Measurements from ENCODE around the gene NR1H3. TPM values are rescaled to one million over a fixed set of nuclear protein-coding genes. Genes with fewer than 3 reads are reported as not detected.
A peak's percentile ranks its signal among the peaks of the same experiment; 100 is the strongest.

Gene NR1H3
- total RNA-seq, 1 experiment from 2014 or later, result 25.4 TPM

GRCh38 chr11:47234669-47235100 lies 23.1 kb upstream of the NR1H3 start:
- DNase-seq, result no peak

DNA sequence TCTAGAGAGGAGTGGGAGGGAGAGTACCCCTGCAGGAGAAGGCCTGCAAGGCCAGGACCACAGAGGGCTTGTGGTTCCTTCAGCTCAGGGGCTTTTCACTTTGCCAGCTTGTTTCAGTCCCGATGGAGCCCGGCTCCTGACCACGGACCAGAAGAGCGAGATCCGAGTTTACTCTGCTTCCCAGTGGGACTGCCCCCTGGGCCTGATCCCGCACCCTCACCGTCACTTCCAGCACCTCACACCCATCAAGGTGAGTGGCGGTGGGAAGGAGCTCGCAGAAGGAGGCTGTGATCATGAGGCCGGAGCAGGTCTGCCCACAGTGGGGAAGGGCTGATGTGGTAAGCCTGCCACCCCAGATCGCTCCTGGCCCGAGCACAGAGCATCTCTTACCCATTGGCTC lies 22.6 kb upstream of the NR1H3 start:
- Histone ChIP-seq H3K36me3 (replicated peaks; ENCODE audit: control insufficient read depth, insufficient read depth, low read length) (peaks cover 41% of the 10 kb centered on the region), H3K4me3 (ENCODE audit: insufficient read depth, low read depth, low read length) (no peak overlapping the region), H3K27me3 (ENCODE audit: control insufficient read depth, insufficient read depth, low read length) (no peaks in the 10 kb centered on the region)
- peak; percentile 14 for DNase-seq

More at GRCh38 chr11:47234669-47235100, 23.1 kb upstream of the NR1H3 start:
- H3K4me3 ChIP-seq (ENCODE audit: insufficient read depth, low read depth, low read length), result no peak overlapping the region
- peaks cover 38% of the 10 kb centered on the region for H3K36me3 ChIP-seq (replicated peaks; ENCODE audit: control insufficient read depth, insufficient read depth, low read length)
- no peaks in the 10 kb centered on the region for H3K27me3 ChIP-seq (ENCODE audit: control insufficient read depth, insufficient read depth, low read length)

GRCh38 chr11:47236482-47236881 lies 21.3 kb upstream of the NR1H3 start:
- Histone ChIP-seq H3K27me3 (ENCODE audit: control insufficient read depth, insufficient read depth, low read length) (no peaks in the 10 kb centered on the region), H3K36me3 (replicated peaks; ENCODE audit: control insufficient read depth, insufficient read depth, low read length) (peaks cover 44% of the 10 kb centered on the region), H3K4me3 (ENCODE audit: insufficient read depth, low read depth, low read length) (no peak overlapping the region)
- DNase-seq, result no peak

- H3K36me3 ChIP-seq (replicated peaks; ENCODE audit: control insufficient read depth, insufficient read depth, low read length), result peaks cover 43% of the 10 kb centered on the region
These were observed 17.9 kb upstream of the NR1H3 start for GRCh38 chr11:47239852-47240251.

GRCh38 chr11:47241841-47242301 lies 15.9 kb upstream of the NR1H3 start:
- H3K27me3 ChIP-seq (ENCODE audit: control insufficient read depth, insufficient read depth, low read length), result no peaks in the 10 kb centered on the region
- H3K36me3 ChIP-seq (replicated peaks; ENCODE audit: control insufficient read depth, insufficient read depth, low read length), result peaks cover 38% of the 10 kb centered on the region
- no peak for DNase-seq
- no peak overlapping the region for H3K4me3 ChIP-seq (ENCODE audit: insufficient read depth, low read depth, low read length)

More at GRCh38 chr11:47239852-47240251, 17.9 kb upstream of the NR1H3 start:
- Histone ChIP-seq H3K27me3 (ENCODE audit: control insufficient read depth, insufficient read depth, low read length) (no peaks in the 10 kb centered on the region), H3K4me3 (ENCODE audit: insufficient read depth, low read depth, low read length) (no peak overlapping the region)
- DNase-seq, result peak; percentile 18

GRCh38 chr11:47242596-47243192 lies 15.1 kb upstream of the NR1H3 start:
- peaks cover 38% of the 10 kb centered on the region for H3K36me3 ChIP-seq (replicated peaks; ENCODE audit: control insufficient read depth, insufficient read depth, low read length)
- no peaks in the 10 kb centered on the region for H3K27me3 ChIP-seq (ENCODE audit: control insufficient read depth, insufficient read depth, low read length)
- no peak overlapping the region for H3K4me3 ChIP-seq (ENCODE audit: insufficient read depth, low read depth, low read length)
- DNase-seq, result peak; percentile 22

DNA sequence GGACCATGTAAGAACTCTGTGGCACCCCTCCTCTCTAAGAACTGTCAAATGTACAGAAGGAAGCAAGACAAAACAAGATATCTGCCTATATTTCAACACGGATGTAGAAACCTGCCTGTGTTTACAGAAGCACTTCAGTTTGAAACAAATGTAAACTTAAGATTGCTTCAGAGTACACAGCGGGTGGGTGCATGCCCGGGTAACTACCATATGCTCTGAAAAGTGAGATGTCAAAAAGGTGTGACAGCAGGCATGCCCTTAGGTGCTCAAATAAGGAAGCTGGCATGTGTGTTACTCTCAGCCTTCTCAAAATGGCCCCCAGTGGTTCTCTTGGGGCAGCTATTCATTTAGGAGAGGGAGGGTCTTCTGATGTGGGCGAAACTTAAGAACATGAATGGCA lies 14.3 kb upstream of the NR1H3 start:
- H3K4me3 ChIP-seq (ENCODE audit: insufficient read depth, low read depth, low read length), result no peak overlapping the region
- DNase-seq, result no peak
- peaks cover 34% of the 10 kb centered on the region for H3K36me3 ChIP-seq (replicated peaks; ENCODE audit: control insufficient read depth, insufficient read depth, low read length)
- H3K27me3 ChIP-seq (ENCODE audit: control insufficient read depth, insufficient read depth, low read length), result no peaks in the 10 kb centered on the region

DNA sequence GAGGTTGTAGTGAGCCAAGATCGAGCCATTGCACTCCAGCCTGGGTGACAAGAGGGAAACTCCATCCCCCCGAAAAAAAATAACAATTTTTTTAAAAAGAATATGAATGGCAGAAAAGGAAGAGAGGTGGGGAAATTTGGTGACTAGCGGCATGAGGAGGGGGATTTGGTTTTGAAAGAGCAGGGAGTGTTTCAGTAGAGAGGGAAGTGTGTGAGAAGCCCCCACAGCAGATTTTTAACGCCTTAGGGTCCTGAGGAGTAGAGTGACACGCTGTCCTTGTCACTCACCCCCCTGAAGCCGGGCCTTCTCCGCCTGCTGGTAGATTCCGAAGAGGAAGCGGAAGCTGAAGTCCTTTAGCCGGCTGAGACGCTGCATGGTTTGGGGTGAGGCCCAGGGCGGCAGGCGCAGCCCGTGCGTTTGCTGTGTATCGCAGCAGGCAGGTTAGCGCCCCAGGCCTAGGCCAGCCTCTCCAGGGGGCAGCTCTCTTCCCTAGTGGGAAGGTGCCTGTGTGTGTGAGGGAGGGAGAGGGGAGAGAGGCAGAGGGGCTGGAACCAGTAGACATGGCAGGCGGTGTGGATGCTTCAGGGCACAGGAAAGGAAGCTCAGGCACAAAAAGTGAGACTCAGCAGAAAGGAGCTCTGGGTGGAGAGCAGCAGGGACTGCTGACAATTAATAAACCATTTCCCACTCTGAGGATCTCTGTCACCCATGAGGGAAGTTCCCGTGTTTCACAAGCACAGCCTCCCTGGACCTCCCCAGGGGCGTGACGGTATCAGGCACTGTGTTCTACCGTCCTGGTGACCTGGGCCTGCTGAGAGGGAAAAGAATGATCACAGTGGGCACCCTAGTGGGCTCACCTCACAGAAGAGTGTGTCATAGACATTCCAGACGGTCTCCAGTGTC lies 13.1 kb upstream of the NR1H3 start:
- peak; percentile 18 for DNase-seq
- Histone ChIP-seq H3K36me3 (replicated peaks; ENCODE audit: control insufficient read depth, insufficient read depth, low read length) (peaks cover 23% of the 10 kb centered on the region), H3K4me3 (ENCODE audit: insufficient read depth, low read depth, low read length) (no peak overlapping the region), H3K27me3 (ENCODE audit: control insufficient read depth, insufficient read depth, low read length) (no peaks in the 10 kb centered on the region)

DNA sequence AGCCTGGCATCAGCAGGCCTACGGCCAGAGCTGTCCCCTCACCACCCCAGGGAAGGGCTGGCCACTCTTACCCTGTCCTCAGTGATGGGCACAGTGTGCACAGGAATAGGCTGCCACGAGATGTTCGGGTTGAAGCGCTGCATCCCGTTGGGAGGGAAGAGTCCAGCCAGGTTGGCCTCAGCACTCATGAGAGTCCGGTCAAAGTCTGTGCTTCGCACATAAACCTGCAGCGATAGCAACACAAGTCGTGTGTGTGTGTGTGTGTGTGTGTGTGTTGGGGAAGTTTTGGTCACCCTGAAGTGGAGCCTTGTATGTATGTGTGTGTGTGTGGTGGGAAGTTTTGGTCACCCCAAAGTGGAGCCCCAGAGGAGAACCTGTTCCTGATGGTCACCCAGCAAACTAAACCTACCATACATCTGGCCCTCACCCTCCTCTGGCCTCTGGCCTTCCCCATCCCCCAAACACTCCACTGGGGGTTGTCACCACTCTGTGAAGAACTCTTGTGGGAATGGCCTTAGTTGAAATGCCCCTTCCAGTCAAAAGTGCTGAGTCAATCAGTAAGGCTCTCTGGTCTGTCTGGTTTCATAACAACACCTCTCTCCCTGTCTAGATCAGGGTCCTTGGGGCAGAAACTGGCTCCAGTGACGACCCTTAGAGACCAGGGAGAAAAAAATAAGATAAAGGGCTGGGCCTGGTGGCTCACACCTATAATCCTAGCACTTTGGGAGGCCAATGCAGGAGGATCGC lies 12.0 kb upstream of the NR1H3 start:
- Histone ChIP-seq H3K27me3 (ENCODE audit: control insufficient read depth, insufficient read depth, low read length) (no peaks in the 10 kb centered on the region), H3K36me3 (replicated peaks; ENCODE audit: control insufficient read depth, insufficient read depth, low read length) (peaks cover 16% of the 10 kb centered on the region), H3K4me3 (ENCODE audit: insufficient read depth, low read depth, low read length) (no peak overlapping the region)
- no peak for DNase-seq

DNA sequence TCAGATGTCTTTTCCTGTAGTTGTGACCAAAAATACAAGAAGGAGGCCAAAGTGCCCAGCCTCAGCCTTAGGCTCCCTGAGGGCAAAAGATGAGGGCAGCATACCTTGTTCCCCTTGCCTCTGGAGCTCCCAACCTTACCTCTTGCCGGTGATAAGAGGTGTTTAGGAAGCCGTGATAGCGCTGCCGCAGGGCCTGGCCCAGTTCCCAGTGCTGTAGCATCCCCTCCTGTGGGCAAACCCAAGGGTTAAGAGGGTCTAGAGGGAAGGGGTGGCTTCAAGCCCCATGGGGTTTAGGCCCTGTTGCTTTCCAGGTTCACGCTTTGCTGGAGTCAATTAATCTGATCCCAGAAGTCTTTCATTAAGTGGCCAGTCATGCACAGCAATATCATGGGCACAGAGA lies 10.3 kb upstream of the NR1H3 start:
- no peak for DNase-seq
- Histone ChIP-seq H3K27me3 (ENCODE audit: control insufficient read depth, insufficient read depth, low read length) (no peaks in the 10 kb centered on the region), H3K4me3 (ENCODE audit: insufficient read depth, low read depth, low read length) (no peak overlapping the region)

DNA sequence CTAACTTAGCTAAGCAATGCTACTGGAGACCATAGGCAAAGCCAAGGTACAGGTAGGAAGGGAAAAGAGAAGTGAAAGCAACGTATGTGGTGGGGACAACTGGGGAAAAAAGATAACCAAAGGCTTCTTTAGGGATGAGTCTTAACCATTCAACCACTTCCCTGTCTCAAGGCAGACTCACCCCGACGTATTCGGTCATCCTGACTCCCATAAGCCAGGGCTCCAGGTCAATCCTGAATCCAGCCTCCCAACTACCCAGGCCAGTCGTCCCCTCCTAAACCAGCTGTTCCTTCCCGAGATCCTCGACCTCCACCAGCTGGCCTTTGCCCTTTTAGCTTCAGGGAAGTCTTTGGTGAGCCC lies 9.5 kb upstream of the NR1H3 start:
- Histone ChIP-seq H3K36me3 (replicated peaks; ENCODE audit: control insufficient read depth, insufficient read depth, low read length) (peaks cover 8% of the 10 kb centered on the region), H3K27me3 (ENCODE audit: control insufficient read depth, insufficient read depth, low read length) (no peaks in the 10 kb centered on the region), H3K4me3 (ENCODE audit: insufficient read depth, low read depth, low read length) (peak overlapping the region; percentile 88)
- DNase-seq, result no peak

More for the DNA sequence above, 10.3 kb upstream of the NR1H3 start:
- peaks cover 8% of the 10 kb centered on the region for H3K36me3 ChIP-seq (replicated peaks; ENCODE audit: control insufficient read depth, insufficient read depth, low read length)

GRCh38 chr11:47248664-47249377 lies 9.0 kb upstream of the NR1H3 start, which contains the start of gene ACP2:
Gene ACP2, minus strand, starts transcription at chr11:47248814. Its CDS starts 25 bp downstream, at chr11:47248789.
- peak; percentile 92 for DNase-seq
- H3K27me3 ChIP-seq (ENCODE audit: control insufficient read depth, insufficient read depth, low read length), result no peaks in the 10 kb centered on the region
- H3K36me3 ChIP-seq (replicated peaks; ENCODE audit: control insufficient read depth, insufficient read depth, low read length), result peaks cover 8% of the 10 kb centered on the region
- peak within 1 kb of the TSS; percentile 88 for H3K4me3 ChIP-seq (ENCODE audit: insufficient read depth, low read depth, low read length)

GRCh38 chr11:47249378-47249715 lies 8.4 kb upstream of the NR1H3 start:
- peak overlapping the region; percentile 88 for H3K4me3 ChIP-seq (ENCODE audit: insufficient read depth, low read depth, low read length)
- H3K27me3 ChIP-seq (ENCODE audit: control insufficient read depth, insufficient read depth, low read length), result no peaks in the 10 kb centered on the region
- DNase-seq, result no peak
- H3K36me3 ChIP-seq (replicated peaks; ENCODE audit: control insufficient read depth, insufficient read depth, low read length), result peaks cover 8% of the 10 kb centered on the region

GRCh38 chr11:47251751-47252150 lies 6.0 kb upstream of the NR1H3 start:
- DNase-seq, result no peak
- Histone ChIP-seq H3K27me3 (ENCODE audit: control insufficient read depth, insufficient read depth, low read length) (no peaks in the 10 kb centered on the region), H3K36me3 (replicated peaks; ENCODE audit: control insufficient read depth, insufficient read depth, low read length) (no peaks in the 10 kb centered on the region; the same call in 1 of the 2 replicates), H3K4me3 (ENCODE audit: insufficient read depth, low read depth, low read length) (no peak overlapping the region)

All from H7 (cell line).